Kidney (tissue), 14 donors: ENCODE data around the gene CMPK1. TPM values are rescaled to one million over a fixed set of nuclear protein-coding genes. Genes with fewer than 3 reads are reported as not detected.

ENCODE experiments used
- DNase-seq, 5 donors: peaks; one replicate each; pipeline ENCODE4 v3.0.0-alpha.2; 2013 to 2020
- FAIRE-seq: peaks from 2 replicates; lab custom pipeline; 2012; peaks lifted over from hg19 to GRCh38; lab: Jason Lieb, UNC
- H3K27ac ChIP-seq, 2 donors: one replicate each; pipeline ENCODE4 v1.7.0; 2013; ENCODE audit warnings: low read depth in 2 of 2, low read length in 2 of 2, inconsistent platforms in 1 of 2
- H3K27me3 ChIP-seq: one replicate; pipeline ENCODE4 v1.7.1; 2013; ENCODE audit warnings: low read length, inconsistent platforms; ENCODE audit not compliant: control insufficient read depth, insufficient read depth
- H3K36me3 ChIP-seq, 3 donors: one replicate each; pipeline versions ENCODE4 v1.7.0 to v1.7.1; 2013; ENCODE audit warnings: low read length in 3 of 3, control low read depth in 1 of 3, inconsistent platforms in 1 of 3; ENCODE audit not compliant: insufficient read depth in 3 of 3, control insufficient read depth in 2 of 3
- H3K4me1 ChIP-seq, 3 donors: one replicate each; pipeline versions ENCODE4 v1.7.0 to v1.7.1; 2013; ENCODE audit warnings: low read length in 3 of 3, inconsistent platforms in 1 of 3, low read depth in 1 of 3; ENCODE audit not compliant: control insufficient read depth in 2 of 3, insufficient read depth in 2 of 3
- H3K4me3 ChIP-seq, 3 donors: one replicate each; pipeline versions ENCODE4 v1.7.0 to v1.8.1; 2013; ENCODE audit warnings: low read length in 3 of 3, control low read depth in 1 of 3, inconsistent platforms in 1 of 3
- H3K9ac ChIP-seq, 3 donors: one replicate each; pipeline versions ENCODE4 v1.7.0 to v1.7.1; 2013; ENCODE audit warnings: low read length in 3 of 3, control low read depth in 1 of 3, inconsistent platforms in 1 of 3
- H3K9me3 ChIP-seq, 3 donors: one replicate each; pipeline versions ENCODE4 v1.7.0 to v1.7.1; 2013; ENCODE audit warnings: low read length in 3 of 3, control low read depth in 1 of 3, inconsistent platforms in 1 of 3; ENCODE audit not compliant: control insufficient read depth in 2 of 3, insufficient read depth in 1 of 3
- intact Hi-C: fragments of 100-400 bp; cut with DNase I; formaldehyde crosslinking; loops from one replicate; pipeline ENCODE4 v1.11.1; 2022
- polyA plus RNA-seq: library from polyadenylated mRNA; stranded (reverse); fragments of 350-450 nt; fragmentation: Illumina TruSeq; extraction: RNeasy Lipid Tissue Mini Kit (QIAGEN cat#74804); gene quantifications from one replicate; pipeline ENCODE4 v1.2.3, GENCODE V29; 2014; ENCODE audit warnings: low read depth, low replicate concordance; ENCODE audit not compliant: insufficient read depth
- total RNA-seq: library from RNA; stranded (reverse); fragmentation: NEBNext Ultra II Directional; extraction: Animal tissue kit (Norgen Biotek cat#: 25700); gene quantifications from one replicate; pipeline ENCODE4 v1.2.1, GENCODE V29; 2021
- TF ChIP-seq, protein P1 (sequence below): IDR thresholded peaks from 3 replicates; pipeline ENCODE4 v1.5.1; 2012; ENCODE audit warnings: mild to moderate bottlenecking, moderate library complexity, borderline replicate concordance; ENCODE audit not compliant: insufficient read depth; ENCODE audit errors: extremely low read depth
- donor health status: control.
- donor health status: control.
- donor health status: control.
- donor health status: control.
- donor health status: control.
- donor health status: DM: yes; HTN: yes; CAD: no.
- donor health status: Normal renal cell carcinoma (clear cell type).

CMPK1 gene
- total and polyA plus RNA-seq, 2 donors from 2014 or later, result 55.8 to 92.1 TPM

DNA sequence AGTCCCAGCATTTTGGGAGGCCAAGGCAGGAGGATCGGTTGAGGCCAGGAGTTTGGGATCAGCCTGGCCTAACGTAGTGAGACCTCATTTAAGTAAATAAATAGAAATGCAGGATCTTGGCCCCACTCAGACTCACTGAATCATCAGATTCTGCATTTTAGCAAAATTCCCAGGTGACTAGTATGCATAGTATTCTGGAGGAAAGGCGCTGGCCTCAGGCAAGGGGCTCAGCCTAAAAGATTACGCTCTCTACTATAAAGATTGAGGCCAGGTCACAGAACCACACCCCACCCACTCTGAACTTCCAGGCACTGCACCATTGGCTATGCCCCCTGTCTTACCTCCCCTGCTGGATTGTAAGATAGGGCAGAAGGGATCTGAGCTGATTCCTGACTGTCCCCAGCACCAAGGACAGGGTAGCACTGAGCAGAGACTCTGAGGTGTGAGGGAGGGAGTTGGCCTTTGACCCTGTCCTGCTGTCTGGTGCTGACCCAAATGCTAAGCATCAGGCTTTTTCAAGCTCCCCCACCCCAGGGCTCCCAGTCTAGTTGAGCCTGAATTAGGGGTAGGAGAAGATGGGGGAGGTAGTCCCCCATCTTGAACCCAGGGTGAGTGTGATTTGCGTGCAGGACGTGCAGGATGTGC, 85.2 kb downstream of the CMPK1 start:
- intact Hi-C loops, result no loop called here
- DNase-seq (no peak), FAIRE-seq (no peak)
- TF ChIP-seq, protein P1, sequence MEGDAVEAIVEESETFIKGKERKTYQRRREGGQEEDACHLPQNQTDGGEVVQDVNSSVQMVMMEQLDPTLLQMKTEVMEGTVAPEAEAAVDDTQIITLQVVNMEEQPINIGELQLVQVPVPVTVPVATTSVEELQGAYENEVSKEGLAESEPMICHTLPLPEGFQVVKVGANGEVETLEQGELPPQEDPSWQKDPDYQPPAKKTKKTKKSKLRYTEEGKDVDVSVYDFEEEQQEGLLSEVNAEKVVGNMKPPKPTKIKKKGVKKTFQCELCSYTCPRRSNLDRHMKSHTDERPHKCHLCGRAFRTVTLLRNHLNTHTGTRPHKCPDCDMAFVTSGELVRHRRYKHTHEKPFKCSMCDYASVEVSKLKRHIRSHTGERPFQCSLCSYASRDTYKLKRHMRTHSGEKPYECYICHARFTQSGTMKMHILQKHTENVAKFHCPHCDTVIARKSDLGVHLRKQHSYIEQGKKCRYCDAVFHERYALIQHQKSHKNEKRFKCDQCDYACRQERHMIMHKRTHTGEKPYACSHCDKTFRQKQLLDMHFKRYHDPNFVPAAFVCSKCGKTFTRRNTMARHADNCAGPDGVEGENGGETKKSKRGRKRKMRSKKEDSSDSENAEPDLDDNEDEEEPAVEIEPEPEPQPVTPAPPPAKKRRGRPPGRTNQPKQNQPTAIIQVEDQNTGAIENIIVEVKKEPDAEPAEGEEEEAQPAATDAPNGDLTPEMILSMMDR, result no peak
- Histone ChIP-seq H3K4me1 (no peaks in the 10 kb centered on the region), H3K4me3 (no peak overlapping the region), H3K27ac (no peak overlapping the region), H3K9ac (no peak overlapping the region), H3K36me3 (no peaks in the 10 kb centered on the region), H3K27me3 (peaks cover 18% of the 10 kb centered on the region), H3K9me3 (no peaks in the 10 kb centered on the region)

DNA sequence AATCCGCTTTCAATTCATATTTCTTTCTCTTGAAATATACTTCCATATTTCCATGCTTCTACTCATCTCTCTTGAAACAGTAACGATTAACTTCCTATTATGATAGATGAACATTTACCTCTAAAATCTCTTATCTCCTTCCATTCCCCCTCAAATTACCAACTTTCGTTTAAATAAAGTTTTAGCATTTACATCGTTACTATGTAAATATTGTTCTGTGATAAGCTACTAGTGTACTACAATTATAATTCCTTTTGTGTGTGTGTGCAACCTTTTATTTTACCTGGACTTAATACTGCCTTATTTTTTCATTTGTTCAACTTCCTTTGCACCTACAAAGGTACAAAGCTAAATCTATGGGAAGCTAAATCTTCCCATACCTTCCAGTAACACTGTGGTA, 87.0 kb downstream of the CMPK1 start:
- H3K4me3 ChIP-seq, result no peak overlapping the region
- no peak overlapping the region for H3K27ac ChIP-seq
- H3K27me3 ChIP-seq, result peaks cover 10% of the 10 kb centered on the region
- H3K9me3 ChIP-seq, result no peaks in the 10 kb centered on the region
- TF ChIP-seq, protein P1, result no peak
- H3K4me1 ChIP-seq, result no peaks in the 10 kb centered on the region
- H3K9ac ChIP-seq, result no peak overlapping the region
- DNase-seq (no peak), FAIRE-seq (no peak)
- intact Hi-C loops, result no loop called here
- no peaks in the 10 kb centered on the region for H3K36me3 ChIP-seq

DNA sequence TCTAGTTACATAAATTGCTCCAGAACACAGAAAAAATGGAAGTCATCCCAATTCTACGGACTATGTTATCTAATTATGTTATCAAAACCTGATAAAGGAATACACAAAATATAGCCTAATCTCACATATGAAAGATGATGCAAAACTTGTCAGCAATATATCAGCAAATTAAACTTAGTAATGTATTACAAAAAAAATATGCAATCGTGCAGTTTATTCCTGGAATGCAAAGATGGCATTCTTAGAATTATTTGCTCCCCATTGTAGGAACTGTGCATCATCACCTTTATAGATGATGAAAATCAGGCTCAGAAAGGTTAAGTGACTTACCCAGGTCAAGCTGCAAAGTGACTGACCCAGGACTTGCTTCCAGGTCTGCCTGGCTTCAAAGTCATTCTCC, 90.3 kb downstream of the CMPK1 start:
- Histone ChIP-seq H3K27me3 (peaks cover 3% of the 10 kb centered on the region), H3K36me3 (no peaks in the 10 kb centered on the region), H3K27ac (no peak overlapping the region), H3K4me3 (no peak overlapping the region), H3K9ac (no peak overlapping the region), H3K9me3 (no peaks in the 10 kb centered on the region), H3K4me1 (no peaks in the 10 kb centered on the region)
- TF ChIP-seq, protein P1, result no peak
- no peak for DNase-seq
- no peak for FAIRE-seq
- intact Hi-C loops, result no loop called here
